ENCODE results near the gene CCL19.

GRCh38 chr9:34647651-34648050 is 43.4 kb downstream of the CCL19 start:
- TF ChIP-seq CTCF (IDR thresholded peaks at IDR 0.05) (no peak), POLR2AphosphoS5 (IDR thresholded peaks at IDR 0.05; ENCODE audit: low read depth, low read length) (no peak), TCF7L2 (IDR thresholded peaks at IDR 0.05; ENCODE audit: low read depth, low read length) (no peak), REST (IDR thresholded peaks at IDR 0.05; ENCODE audit: insufficient read depth in 1 of 2, low read depth in 2 of 2, low read length in 1 of 2) (no peak)

Data from Panc1 (cell line).